AG09309 (cell line): ENCODE results near the gene ZC3H12C.
"Not testable (repeated sequence)": the region's sequence is repeated elsewhere in the genome, so short reads cannot be mapped to it uniquely, and the experiment has no call there.

Experiments used
- DNase-seq: peaks from one replicate; pipeline ENCODE4 v3.0.0-alpha.2; 2010; ENCODE audit warnings: low read depth
- H3K4me3 ChIP-seq: 2 replicates; pipeline ENCODE4 v1.5.1; 2011; ENCODE audit warnings: mild to moderate bottlenecking, low read depth, low read length, moderate library complexity; ENCODE audit not compliant: control insufficient read depth
- CTCF ChIP-seq: IDR thresholded peaks from 2 replicates; pipeline ENCODE4 v1.5.1; 2011; ENCODE audit warnings: mild to moderate bottlenecking, low read depth, low read length, inconsistent platforms; ENCODE audit not compliant: insufficient read depth, control insufficient read depth; ENCODE audit errors: missing control alignments

Gene ZC3H12C

GRCh38 chr11:110207123-110207522 is 113.9 kb downstream of the ZC3H12C start:
- TF ChIP-seq CTCF, result no peak
- no peak overlapping the region for H3K4me3 ChIP-seq
- DNase-seq, result no peak

GRCh38 chr11:110208678-110209312 is 115.6 kb downstream of the ZC3H12C start:
- DNase-seq, H3K4me3 ChIP-seq: not testable (repeated sequence)

GRCh38 chr11:110209313-110209694 is 116.1 kb downstream of the ZC3H12C start:
- not testable (repeated sequence) for DNase-seq, H3K4me3 ChIP-seq

- no peak overlapping the region for H3K4me3 ChIP-seq
- no peak for TF ChIP-seq CTCF
- no peak for DNase-seq
These were observed 124.2 kb downstream of the ZC3H12C start for GRCh38 chr11:110217223-110217877.

- no peak for TF ChIP-seq CTCF
- no peak overlapping the region for H3K4me3 ChIP-seq
- DNase-seq, result no peak
These were observed 124.7 kb downstream of the ZC3H12C start for GRCh38 chr11:110217936-110218335.

- no peak overlapping the region for H3K4me3 ChIP-seq
- no peak for TF ChIP-seq CTCF
- no peak for DNase-seq
These were observed 126.0 kb downstream of the ZC3H12C start for GRCh38 chr11:110219006-110219785.
